ENCODE data around the gene USP20. TPM values are rescaled to one million over a fixed set of nuclear protein-coding genes. Genes with fewer than 3 reads are reported as not detected.

Gene USP20
- total and polyA plus RNA-seq, 2 donors (not counting 3 experiments of a cell fraction or from before 2014, with no cell fraction given): 13.4 to 25.9 TPM

DNA sequence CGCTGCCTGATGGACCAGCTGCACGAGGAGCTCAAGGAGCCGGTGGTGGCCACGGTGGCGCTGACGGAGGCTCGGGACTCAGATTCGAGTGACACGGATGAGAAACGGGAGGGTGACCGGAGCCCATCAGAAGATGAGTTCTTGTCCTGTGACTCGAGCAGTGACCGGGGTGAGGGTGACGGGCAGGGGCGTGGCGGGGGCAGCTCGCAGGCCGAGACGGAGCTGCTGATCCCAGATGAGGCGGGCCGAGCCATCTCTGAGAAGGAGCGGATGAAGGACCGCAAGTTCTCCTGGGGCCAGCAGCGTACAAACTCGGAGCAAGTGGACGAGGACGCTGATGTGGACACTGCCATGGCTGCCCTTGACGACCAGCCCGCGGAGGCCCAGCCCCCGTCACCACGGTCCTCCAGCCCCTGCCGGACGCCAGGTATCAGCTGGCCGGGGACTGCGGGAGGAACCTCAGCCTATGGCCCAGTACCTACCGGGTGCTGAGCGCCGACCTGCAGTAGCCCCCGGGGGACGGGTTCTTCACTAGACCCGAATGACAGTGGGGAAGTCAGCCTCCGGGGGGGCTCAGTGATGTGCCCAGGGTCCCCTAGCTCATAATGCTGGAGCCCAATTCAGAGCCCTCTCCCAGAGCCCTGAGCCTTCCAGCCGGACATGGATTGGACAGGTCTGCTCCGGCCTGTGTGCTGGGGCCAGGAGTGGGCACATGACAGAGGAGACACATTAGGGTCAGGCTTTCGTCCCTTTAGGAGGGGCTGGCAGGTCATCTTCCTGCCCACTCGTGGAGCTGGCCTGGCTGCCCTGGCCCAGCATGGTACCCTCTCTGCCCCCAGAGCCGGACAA, 33.0 kb downstream of the USP20 start:
- Histone ChIP-seq H3K27me3 (ENCODE audit: control insufficient read depth in 2 of 2, insufficient read depth in 2 of 2, low read length in 2 of 2) (no peaks in the 10 kb centered on the region), H3K4me3 (replicated peaks in 1 of 3; ENCODE audit: insufficient read depth in 1 of 3, low read depth in 1 of 3, low read length in 3 of 3) (no peak overlapping the region), H3K27ac (ENCODE audit: insufficient read depth, low read depth, low read length) (no peak overlapping the region), H2AFZ (ENCODE audit: low read depth, low read length) (no peak overlapping the region), H3K9ac (replicated peaks; ENCODE audit: extremely low read depth, insufficient read depth, low read length) (no peak overlapping the region), H3K4me1 (ENCODE audit: control insufficient read depth, extremely low read depth, insufficient read depth, low read length) (no peaks in the 10 kb centered on the region), H3K79me2 (ENCODE audit: control insufficient read depth, insufficient read depth, low read length) (no peaks in the 10 kb centered on the region), H4K20me1 (replicated peaks; ENCODE audit: control insufficient read depth, extremely low read depth, insufficient read depth, low read length) (no peaks in the 10 kb centered on the region), H3K9me1 (replicated peaks; ENCODE audit: control insufficient read depth, extremely low read depth, insufficient read depth, low read length) (no peaks in the 10 kb centered on the region), H3K9me3 (replicated peaks; ENCODE audit: control insufficient read depth, insufficient read depth, low read length) (no peaks in the 10 kb centered on the region), H3K36me3 (ENCODE audit: control insufficient read depth in 2 of 2, extremely low read depth in 1 of 2, insufficient read depth in 2 of 2, low read length in 2 of 2) (peaks cover 0 to 6% of the 10 kb centered on the region in 2 experiments), H3K4me2 (ENCODE audit: insufficient read depth, low read length) (no peak overlapping the region)
- no peak for FAIRE-seq
- TF ChIP-seq POLR2A (IDR thresholded peaks at IDR 0.05; ENCODE audit: low read depth, low read length) (no peak), EZH2 (IDR thresholded peaks at IDR 0.05; ENCODE audit: borderline replicate concordance, low read depth, low read length, severe bottlenecking) (no peak), MAX (IDR thresholded peaks at IDR 0.05; ENCODE audit: insufficient read depth, insufficient read length) (no peak), POLR2AphosphoS5 (IDR thresholded peaks at IDR 0.05; ENCODE audit: insufficient read depth, low read depth, low read length) (no peak), GATA2 (IDR thresholded peaks at IDR 0.05; ENCODE audit: insufficient read depth, insufficient read length, low read depth, low read length) (no peak), FOS (IDR thresholded peaks at IDR 0.05; ENCODE audit: borderline replicate concordance, insufficient read depth, low read length) (no peak), CTCF (IDR thresholded peaks at IDR 0.05; ENCODE audit: extremely low read depth in 1 of 2, insufficient read depth in 1 of 2, low read depth in 1 of 2, low read length in 2 of 2) (no peak)
- no TSS peak for BruUV-seq (replicated peaks)
- DNase-seq (ENCODE audit: low read depth, low spot score): no peak
- ChIA-PET POLR2A (no interaction called here), CTCF (no interaction called here)
- dilution Hi-C loops (cut with MboI; ENCODE audit: extremely low pct_ligation_motif_present, low sequenced_read_pairs) (no loop called here), intact Hi-C loops (cut with micrococcal nuclease) (no loop called here)
